Raji (cell line): ENCODE results near the gene ST8SIA1.

ENCODE experiments used
- POLR2A ChIP-seq: IDR thresholded peaks from 2 replicates; pipeline ENCODE4 v1.6.1; 2011; ENCODE audit warnings: low read depth, low read length, control low read depth; ENCODE audit not compliant: insufficient read depth

Gene ST8SIA1

GRCh38 chr12:22246217-22246846, 88.2 kb downstream of the ST8SIA1 start:
- TF ChIP-seq POLR2A, result no peak

GRCh38 chr12:22242726-22243125, 91.8 kb downstream of the ST8SIA1 start:
- no peak for TF ChIP-seq POLR2A

GRCh38 chr12:22238211-22238610, 96.3 kb downstream of the ST8SIA1 start:
- TF ChIP-seq POLR2A, result no peak

- TF ChIP-seq POLR2A, result no peak
Observed at GRCh38 chr12:22234561-22234960, 99.9 kb downstream of the ST8SIA1 start.

- TF ChIP-seq POLR2A, result no peak
Observed at GRCh38 chr12:22231836-22232235, 102.7 kb downstream of the ST8SIA1 start.

- no peak for TF ChIP-seq POLR2A
Observed at GRCh38 chr12:22231078-22231477, 103.4 kb downstream of the ST8SIA1 start.

- no peak for TF ChIP-seq POLR2A
Observed at GRCh38 chr12:22230280-22230794, 104.2 kb downstream of the ST8SIA1 start.

GRCh38 chr12:22229652-22230279, 104.7 kb downstream of the ST8SIA1 start:
- TF ChIP-seq POLR2A, result no peak

GRCh38 chr12:22228022-22228875, 106.3 kb downstream of the ST8SIA1 start:
- no peak for TF ChIP-seq POLR2A

GRCh38 chr12:22223356-22223755, 111.2 kb downstream of the ST8SIA1 start:
- TF ChIP-seq POLR2A, result no peak

GRCh38 chr12:22217556-22217955, 117.0 kb downstream of the ST8SIA1 start:
- TF ChIP-seq POLR2A, result no peak

GRCh38 chr12:22215467-22216253, 118.8 kb downstream of the ST8SIA1 start:
- no peak for TF ChIP-seq POLR2A

GRCh38 chr12:22211128-22211527, 123.4 kb downstream of the ST8SIA1 start:
- no peak for TF ChIP-seq POLR2A

GRCh38 chr12:22209422-22209821, 125.1 kb downstream of the ST8SIA1 start:
- TF ChIP-seq POLR2A, result no peak
